Naive B cell (primary cell): ENCODE data around the gene ESF1. TPM values are rescaled to one million over a fixed set of nuclear protein-coding genes. Genes with fewer than 3 reads are reported as not detected.
A peak's percentile ranks its signal among the peaks of the same experiment; 100 is the strongest.
"Not testable (repeated sequence)": the region's sequence is repeated elsewhere in the genome, so short reads cannot be mapped to it uniquely, and the experiment has no call there.

ENCODE experiments used
- ATAC-seq, 2 donors: fragments of 150-1000 bp; cut with Tn5 transposase; 2 replicates each; pipeline ENCODE4 v1.10.0; 2021; ENCODE audit warnings: low read depth in 2 of 2, mild to moderate bottlenecking in 2 of 2, moderate library complexity in 2 of 2
- DNase-seq: peaks from one replicate; pipeline ENCODE4 v3.0.0; 2022
- H3K27ac Mint-ChIP-seq, 6 donors: one replicate each; pipeline ENCODE4 v1.8.0; 2020 to 2022; ENCODE audit warnings: mild to moderate bottlenecking in 6 of 6, mixed read lengths in 6 of 6, moderate library complexity in 5 of 6, inconsistent platforms in 2 of 6
- H3K27me3 Mint-ChIP-seq, 3 donors: one replicate each; pipeline ENCODE4 v1.8.0; 2021 to 2022; ENCODE audit warnings: mixed read lengths in 3 of 3, mild to moderate bottlenecking in 1 of 3
- H3K36me3 Mint-ChIP-seq, 2 donors: one replicate each; pipeline ENCODE4 v1.8.0; 2020 to 2022; ENCODE audit warnings: mixed read lengths in 2 of 2, inconsistent platforms in 1 of 2, mild to moderate bottlenecking in 1 of 2
- H3K4me1 Mint-ChIP-seq, 3 donors: one replicate each; pipeline ENCODE4 v1.8.0; 2020 to 2022; ENCODE audit warnings: mixed read lengths in 3 of 3, inconsistent platforms in 1 of 3, mild to moderate bottlenecking in 1 of 3, moderate library complexity in 1 of 3
- H3K4me3 Mint-ChIP-seq, 8 donors: one replicate each; pipeline ENCODE4 v1.8.0; 2020 to 2022; ENCODE audit warnings: mild to moderate bottlenecking in 8 of 8, mixed read lengths in 8 of 8, moderate library complexity in 8 of 8, inconsistent platforms in 2 of 8
- H3K9me3 Mint-ChIP-seq, 7 donors: one replicate each; pipeline ENCODE4 v1.8.0; 2020 to 2022; ENCODE audit warnings: mixed read lengths in 7 of 7, mild to moderate bottlenecking in 5 of 7, inconsistent platforms in 2 of 7, moderate library complexity in 1 of 7
- polyA plus RNA-seq, 6 donors: library from polyadenylated mRNA; unstranded; fragments of 300-500 nt; fragmentation: Illumina TruSeq; gene quantifications; one replicate each; pipeline ENCODE4 v1.2.3, GENCODE V29; 2021; ENCODE audit warnings: low read depth in 6 of 6

The ESF1 gene
- polyA plus RNA-seq, 6 donors from 2014 or later, result 5.9 to 14.3 (median 8.1) TPM

DNA sequence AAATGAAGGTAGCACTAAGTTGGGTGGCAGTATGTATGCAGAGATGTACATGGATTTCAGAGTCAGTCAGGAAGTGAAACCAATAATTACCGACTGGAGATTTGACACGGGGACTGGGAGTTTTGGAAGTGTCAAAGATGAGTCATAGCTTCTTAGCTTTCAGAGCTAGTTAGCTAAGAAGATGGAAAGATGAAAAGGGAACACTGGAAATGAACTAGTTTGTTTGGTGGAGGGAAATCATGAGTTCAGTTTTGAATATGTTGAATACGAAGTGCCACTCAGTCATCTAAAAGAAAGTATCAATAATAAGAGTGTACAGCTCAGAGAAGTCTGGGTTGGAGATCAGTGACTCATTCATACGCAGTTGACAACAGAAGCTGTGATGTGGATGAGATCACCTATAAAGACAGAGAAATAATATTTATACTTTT, 7.5 kb downstream of the ESF1 start:
- H3K36me3 Mint-ChIP-seq, result peaks cover 20 to 25% of the 10 kb centered on the region in 2 donors
- H3K4me1 Mint-ChIP-seq, result peaks cover 19 to 32% (median 21%) of the 10 kb centered on the region in 3 donors
- peak overlapping the region in 3 of 6 donors; percentile 1 to 7 (median 1) for H3K27ac Mint-ChIP-seq
- H3K4me3 Mint-ChIP-seq, result no peak overlapping the region
- ATAC-seq, result no peak
- no peak for DNase-seq
- no peaks in the 10 kb centered on the region for H3K9me3 Mint-ChIP-seq
- H3K27me3 Mint-ChIP-seq, result no peaks in the 10 kb centered on the region

DNA sequence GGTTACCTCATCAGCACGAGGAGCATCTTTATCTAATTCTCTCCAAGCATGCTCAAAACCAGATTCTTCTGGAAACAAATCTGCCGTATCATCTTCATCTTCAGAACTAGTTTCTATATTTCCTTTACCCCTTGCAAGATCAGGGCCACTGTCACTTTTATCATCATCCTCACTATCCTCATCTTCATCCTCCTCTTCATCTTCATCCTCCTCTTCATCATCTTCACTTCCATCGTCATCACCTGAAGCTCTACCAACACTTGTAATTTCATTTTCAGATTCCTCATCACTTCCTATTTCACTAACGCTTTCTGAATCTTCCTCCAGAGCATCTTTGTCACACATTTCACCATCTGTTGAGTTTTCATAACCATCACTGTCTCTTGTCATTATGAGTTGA, 8.9 kb downstream of the ESF1 start:
- ATAC-seq (no peak), DNase-seq (no peak)
- Mint-ChIP-seq H3K27me3 (no peaks in the 10 kb centered on the region), H3K9me3 (no peaks in the 10 kb centered on the region), H3K4me3 (peak overlapping the region in 1 of 8 donors; percentile 3), H3K27ac (peak overlapping the region in 2 of 6 donors; percentile 9 to 36), H3K36me3 (peaks cover 21 to 30% of the 10 kb centered on the region in 2 donors), H3K4me1 (peaks cover 16 to 22% (median 19%) of the 10 kb centered on the region in 3 donors)

GRCh38 chr20:13772529-13772928, 12.2 kb downstream of the ESF1 start:
- no peaks in the 10 kb centered on the region for H3K9me3 Mint-ChIP-seq
- ATAC-seq (no peak), DNase-seq (no peak)
- H3K4me1 Mint-ChIP-seq, result peaks cover 0 to 13% (median 9%) of the 10 kb centered on the region in 3 donors
- no peak overlapping the region for H3K4me3 Mint-ChIP-seq
- H3K27ac Mint-ChIP-seq, result peak overlapping the region in 2 of 6 donors; percentile 12 to 46
- H3K27me3 Mint-ChIP-seq, result no peaks in the 10 kb centered on the region
- peaks cover 25 to 39% of the 10 kb centered on the region in 2 donors for H3K36me3 Mint-ChIP-seq

- Mint-ChIP-seq H3K4me1 (peaks cover 0 to 9% (median 5%) of the 10 kb centered on the region in 3 donors), H3K36me3 (peaks cover 26 to 36% of the 10 kb centered on the region in 2 donors), H3K9me3 (peaks cover 0 to 2% (median 0%) of the 10 kb centered on the region in 7 donors), H3K27ac (peak overlapping the region in 1 of 6 donors; percentile 46), H3K27me3 (no peaks in the 10 kb centered on the region), H3K4me3 (no peak overlapping the region)
- DNase-seq, result peak; percentile 5
- no peak for ATAC-seq
These were observed 12.8 kb downstream of the ESF1 start for GRCh38 chr20:13771853-13772453.

GRCh38 chr20:13770141-13770540, 14.6 kb downstream of the ESF1 start:
- H3K4me3 Mint-ChIP-seq, result no peak overlapping the region
- no peak overlapping the region for H3K27ac Mint-ChIP-seq
- H3K27me3 Mint-ChIP-seq, result no peaks in the 10 kb centered on the region
- peaks cover 0 to 18% (median 13%) of the 10 kb centered on the region in 7 donors for H3K9me3 Mint-ChIP-seq
- ATAC-seq (no peak), DNase-seq (no peak)
- no peaks in the 10 kb centered on the region for H3K4me1 Mint-ChIP-seq
- peaks cover 41% of the 10 kb centered on the region in 2 donors for H3K36me3 Mint-ChIP-seq

- H3K4me3 Mint-ChIP-seq, result no peak overlapping the region
- peaks cover 39 to 43% of the 10 kb centered on the region in 2 donors for H3K36me3 Mint-ChIP-seq
- peaks cover 0 to 18% (median 13%) of the 10 kb centered on the region in 7 donors for H3K9me3 Mint-ChIP-seq
- H3K4me1 Mint-ChIP-seq, result no peaks in the 10 kb centered on the region
- ATAC-seq, result no peak
- H3K27me3 Mint-ChIP-seq, result no peaks in the 10 kb centered on the region
- peak overlapping the region in 1 of 6 donors; percentile 51 for H3K27ac Mint-ChIP-seq
- no peak for DNase-seq
These were observed 18.8 kb downstream of the ESF1 start for GRCh38 chr20:13765868-13766416.

- Mint-ChIP-seq H3K27ac (no peak overlapping the region), H3K27me3 (no peaks in the 10 kb centered on the region), H3K4me1 (no peaks in the 10 kb centered on the region), H3K4me3 (no peak overlapping the region), H3K9me3 (peaks cover 0 to 18% (median 13%) of the 10 kb centered on the region in 7 donors), H3K36me3 (peaks cover 37 to 43% of the 10 kb centered on the region in 2 donors)
- DNase-seq (no peak), ATAC-seq (no peak)
These were observed 19.4 kb downstream of the ESF1 start for GRCh38 chr20:13765299-13765698.

- H3K36me3 Mint-ChIP-seq, result peaks cover 13 to 36% of the 10 kb centered on the region in 2 donors
- not testable (repeated sequence) for H3K27ac Mint-ChIP-seq, H3K4me1 Mint-ChIP-seq, H3K4me3 Mint-ChIP-seq, H3K27me3 Mint-ChIP-seq, H3K9me3 Mint-ChIP-seq, DNase-seq, ATAC-seq
These were observed 24.2 kb downstream of the ESF1 start for GRCh38 chr20:13760451-13760946.

GRCh38 chr20:13758884-13759283, 25.8 kb downstream of the ESF1 start:
- H3K36me3 Mint-ChIP-seq, result peaks cover 1 to 21% of the 10 kb centered on the region in 2 donors
- H3K4me1 Mint-ChIP-seq, result peaks cover 0 to 6% (median 6%) of the 10 kb centered on the region in 3 donors
- ATAC-seq (peak in 1 of 2 donors; percentile 36), DNase-seq (no peak)
- H3K27ac Mint-ChIP-seq, result peak overlapping the region in 1 of 6 donors; percentile 4
- no peaks in the 10 kb centered on the region for H3K9me3 Mint-ChIP-seq
- no peaks in the 10 kb centered on the region for H3K27me3 Mint-ChIP-seq
- H3K4me3 Mint-ChIP-seq, result peak overlapping the region in 1 of 8 donors; percentile 0

GRCh38 chr20:13756551-13756950, 28.2 kb downstream of the ESF1 start:
- peaks cover 0 to 21% of the 10 kb centered on the region in 2 donors for H3K36me3 Mint-ChIP-seq
- ATAC-seq, result no peak
- no peaks in the 10 kb centered on the region for H3K9me3 Mint-ChIP-seq
- no peaks in the 10 kb centered on the region for H3K27me3 Mint-ChIP-seq
- no peak overlapping the region for H3K4me3 Mint-ChIP-seq
- DNase-seq, result no peak
- no peak overlapping the region for H3K27ac Mint-ChIP-seq
- peaks cover 0 to 6% (median 6%) of the 10 kb centered on the region in 3 donors for H3K4me1 Mint-ChIP-seq

DNA sequence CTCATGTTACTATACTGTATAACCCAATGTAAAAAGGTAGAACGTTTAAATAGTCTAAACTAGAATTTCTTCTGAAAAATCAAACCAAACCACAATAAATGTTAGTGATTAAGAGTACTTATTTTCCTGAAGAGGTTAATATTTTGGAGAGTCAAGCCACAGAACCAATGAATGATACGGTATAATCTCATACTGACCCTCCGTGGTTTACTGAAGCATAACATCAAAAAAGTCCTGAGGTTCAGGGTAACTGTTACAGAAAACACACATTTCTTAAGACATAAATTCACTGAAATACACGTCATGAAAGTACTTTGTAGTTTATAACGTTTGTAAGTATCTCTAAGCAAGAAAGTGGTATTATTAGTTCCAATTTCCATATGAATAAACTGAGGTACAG, 28.9 kb downstream of the ESF1 start:
- DNase-seq (no peak), ATAC-seq (no peak)
- Mint-ChIP-seq H3K9me3 (no peaks in the 10 kb centered on the region), H3K36me3 (peaks cover 0 to 21% of the 10 kb centered on the region in 2 donors), H3K27ac (no peak overlapping the region), H3K4me3 (no peak overlapping the region), H3K27me3 (no peaks in the 10 kb centered on the region), H3K4me1 (peaks cover 0 to 6% (median 6%) of the 10 kb centered on the region in 3 donors)

- DNase-seq (no peak), ATAC-seq (no peak)
- Mint-ChIP-seq H3K36me3 (peaks cover 0 to 10% of the 10 kb centered on the region in 2 donors), H3K4me1 (no peaks in the 10 kb centered on the region), H3K9me3 (no peaks in the 10 kb centered on the region), H3K4me3 (no peak overlapping the region), H3K27me3 (no peaks in the 10 kb centered on the region), H3K27ac (no peak overlapping the region)
These were observed 31.2 kb downstream of the ESF1 start for GRCh38 chr20:13753436-13754036.

- Mint-ChIP-seq H3K36me3 (peaks cover 0 to 3% of the 10 kb centered on the region in 2 donors), H3K27me3 (no peaks in the 10 kb centered on the region), H3K9me3 (no peaks in the 10 kb centered on the region), H3K4me3 (no peak overlapping the region), H3K4me1 (peaks cover 0 to 1% (median 0%) of the 10 kb centered on the region in 3 donors), H3K27ac (no peak overlapping the region)
- DNase-seq (no peak), ATAC-seq (no peak)
These were observed 34.9 kb downstream of the ESF1 start for GRCh38 chr20:13749811-13750210.
